HG03175 (cell line): Measurements from ENCODE around the gene EHMT1.
"Not testable (repeated sequence)": the region's sequence is repeated elsewhere in the genome, so short reads cannot be mapped to it uniquely, and the experiment has no call there.

Experiments used
- ATAC-seq: cut with Tn5 transposase; IDR thresholded peaks from one replicate; pipeline ENCODE4 v1.9.1; 2021; ENCODE audit warnings: mild to moderate bottlenecking, moderate library complexity; ENCODE audit not compliant: unreplicated experiment

EHMT1 gene

GRCh38 chr9:137800196-137801022 is 181.6 kb downstream of the EHMT1 start:
- no peak for ATAC-seq

GRCh38 chr9:137801023-137801319 is 182.2 kb downstream of the EHMT1 start:
- ATAC-seq, result no peak

- no peak for ATAC-seq
These were observed 183.2 kb downstream of the EHMT1 start for GRCh38 chr9:137802021-137802420.

GRCh38 chr9:137802521-137803243 is 183.9 kb downstream of the EHMT1 start:
- no peak for ATAC-seq

- ATAC-seq, result no peak
These were observed 186.3 kb downstream of the EHMT1 start for GRCh38 chr9:137804908-137805630.

- ATAC-seq, result no peak
These were observed 189.2 kb downstream of the EHMT1 start for GRCh38 chr9:137807721-137808703.

- ATAC-seq, result no peak
These were observed 190.3 kb downstream of the EHMT1 start for GRCh38 chr9:137809040-137809576.

GRCh38 chr9:137809726-137810450 is 191.1 kb downstream of the EHMT1 start:
- ATAC-seq, result not testable (repeated sequence)

- ATAC-seq, result no peak
These were observed 192.6 kb downstream of the EHMT1 start for GRCh38 chr9:137811283-137811870.

GRCh38 chr9:137812356-137813023 is 193.7 kb downstream of the EHMT1 start:
- no peak for ATAC-seq

- no peak for ATAC-seq
These were observed 194.4 kb downstream of the EHMT1 start for GRCh38 chr9:137813167-137813566.

GRCh38 chr9:137813651-137814415 is 195.0 kb downstream of the EHMT1 start:
- no peak for ATAC-seq

- ATAC-seq, result no peak
These were observed 195.6 kb downstream of the EHMT1 start for GRCh38 chr9:137814436-137814835.

- ATAC-seq, result no peak
These were observed 196.0 kb downstream of the EHMT1 start for GRCh38 chr9:137814841-137815240.

- ATAC-seq, result no peak
These were observed 196.8 kb downstream of the EHMT1 start for GRCh38 chr9:137815256-137816255.

- no peak for ATAC-seq
These were observed 197.9 kb downstream of the EHMT1 start for GRCh38 chr9:137816531-137817235.
